Measurements from ENCODE around the gene TUBAL3.

TUBAL3 gene

DNA sequence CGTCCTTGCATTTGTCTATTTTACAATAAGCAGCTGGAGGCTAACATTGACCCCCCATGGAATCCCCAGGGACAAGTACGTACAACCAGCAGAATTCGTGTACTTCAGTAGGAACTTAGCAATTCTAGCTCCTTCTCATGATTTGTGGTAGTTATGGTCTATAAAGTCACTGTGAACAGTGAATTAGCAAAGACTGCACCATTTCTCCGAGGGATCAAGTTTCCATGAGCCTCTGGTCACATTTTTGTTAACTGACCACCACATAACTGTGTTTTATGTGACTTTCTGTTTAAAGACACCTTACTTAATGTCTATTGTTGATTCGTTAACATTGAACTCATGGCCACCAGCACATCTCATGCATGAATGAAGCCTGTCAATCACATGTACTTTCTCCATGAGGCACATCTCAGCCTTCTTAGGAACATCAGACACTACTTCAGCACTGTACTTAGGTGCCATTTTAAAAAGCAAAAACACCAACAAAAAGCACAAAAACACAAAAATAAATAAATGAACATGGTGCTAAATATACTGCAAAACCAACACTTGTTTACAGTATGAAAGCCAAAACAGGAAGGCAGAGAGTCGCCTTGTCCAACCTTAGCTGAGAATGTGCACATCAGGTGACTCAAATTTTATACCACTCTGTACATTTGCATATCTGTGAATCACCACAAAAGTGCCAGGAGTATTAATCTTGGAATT is 48.9 kb downstream of the TUBAL3 start:
- H3K4me1 ChIP-seq (ENCODE audit: control insufficient read depth, low read depth, low read length) = no peaks in the 10 kb centered on the region
- H3K27ac ChIP-seq (ENCODE audit: low read length) = no peak overlapping the region
- H3K36me3 ChIP-seq (ENCODE audit: control insufficient read depth, low read depth, low read length) = no peaks in the 10 kb centered on the region
- no peaks in the 10 kb centered on the region for H3K9me3 ChIP-seq (ENCODE audit: control insufficient read depth, low read depth, low read length)
- no peaks in the 10 kb centered on the region for H3K27me3 ChIP-seq (ENCODE audit: control insufficient read depth, insufficient read depth, low read length)
- no peak overlapping the region for H3K9ac ChIP-seq (ENCODE audit: low read length)
- H3K4me3 ChIP-seq (ENCODE audit: low read length) = no peak overlapping the region

DNA sequence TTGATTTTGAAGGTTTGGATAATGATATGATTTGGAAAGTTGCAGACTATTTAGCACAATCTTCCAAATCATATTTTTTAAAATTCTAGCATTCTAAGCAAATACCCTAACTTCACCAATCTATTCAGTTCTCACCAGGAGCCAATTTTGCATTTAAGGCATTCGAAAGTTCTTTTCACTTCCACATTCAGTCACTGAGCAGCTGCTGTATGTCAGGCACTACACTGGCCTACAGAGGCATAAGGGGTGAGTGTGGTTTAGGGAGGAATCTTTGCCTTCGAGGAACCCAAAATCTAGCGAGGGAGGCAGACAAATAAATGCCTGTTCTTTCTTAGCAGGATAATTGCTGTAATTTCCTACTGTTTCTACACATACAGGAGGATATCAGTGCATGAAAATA is 50.6 kb downstream of the TUBAL3 start:
- H3K4me1 ChIP-seq (ENCODE audit: control insufficient read depth, low read depth, low read length) = no peaks in the 10 kb centered on the region
- H3K27ac ChIP-seq (ENCODE audit: low read length) = no peak overlapping the region

DNA sequence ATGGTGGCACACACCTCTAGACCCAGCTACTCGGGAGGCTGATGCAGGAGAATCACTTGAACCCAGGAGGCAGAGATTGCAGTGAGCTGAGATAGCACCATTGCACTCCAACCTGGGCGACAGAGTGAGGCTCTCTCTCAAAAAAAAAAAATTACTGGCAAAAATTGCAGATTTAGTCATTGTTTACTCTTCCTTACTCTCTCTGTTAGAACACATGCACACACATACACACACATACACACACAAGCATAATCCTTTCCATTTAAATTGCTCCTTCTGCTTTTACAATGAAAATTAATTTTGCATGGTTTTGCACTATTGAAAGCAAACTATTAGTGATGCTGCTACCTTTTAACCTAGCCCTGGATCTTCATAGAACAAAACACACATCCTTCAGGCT is 55.3 kb downstream of the TUBAL3 start:
- Histone ChIP-seq H3K9me3 (ENCODE audit: control insufficient read depth, low read depth, low read length) (no peaks in the 10 kb centered on the region), H3K9ac (ENCODE audit: low read length) (no peak overlapping the region), H3K27me3 (ENCODE audit: control insufficient read depth, insufficient read depth, low read length) (no peaks in the 10 kb centered on the region), H3K4me3 (ENCODE audit: low read length) (no peak overlapping the region), H3K27ac (ENCODE audit: low read length) (no peak overlapping the region), H3K36me3 (ENCODE audit: control insufficient read depth, low read depth, low read length) (no peaks in the 10 kb centered on the region), H3K4me1 (ENCODE audit: control insufficient read depth, low read depth, low read length) (no peaks in the 10 kb centered on the region)

More for the DNA sequence above, 50.6 kb downstream of the TUBAL3 start:
- Histone ChIP-seq H3K4me3 (ENCODE audit: low read length) (no peak overlapping the region), H3K36me3 (ENCODE audit: control insufficient read depth, low read depth, low read length) (no peaks in the 10 kb centered on the region), H3K9me3 (ENCODE audit: control insufficient read depth, low read depth, low read length) (no peaks in the 10 kb centered on the region), H3K27me3 (ENCODE audit: control insufficient read depth, insufficient read depth, low read length) (no peaks in the 10 kb centered on the region), H3K9ac (ENCODE audit: low read length) (no peak overlapping the region)

DNA sequence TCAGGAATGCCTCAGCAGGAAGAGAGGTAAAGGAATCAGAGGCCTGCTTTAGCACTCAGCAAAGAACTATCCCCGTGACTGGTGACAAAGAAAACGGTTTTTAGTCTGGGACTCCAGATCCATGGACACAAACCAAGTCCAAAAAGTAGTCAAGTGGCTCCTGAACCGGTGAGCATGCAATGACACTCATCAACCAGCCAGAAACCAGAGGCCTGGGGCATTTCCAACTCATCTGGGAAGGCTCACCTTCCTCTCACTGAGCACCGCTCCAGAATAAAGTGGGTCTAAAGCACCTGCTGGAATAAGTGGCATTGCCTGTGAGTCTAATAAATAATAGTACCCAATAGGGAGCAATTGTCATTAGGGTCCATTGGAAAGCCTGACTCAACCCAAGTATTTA is 57.7 kb downstream of the TUBAL3 start:
- H3K27me3 ChIP-seq (ENCODE audit: control insufficient read depth, insufficient read depth, low read length) = no peaks in the 10 kb centered on the region
- no peak overlapping the region for H3K4me3 ChIP-seq (ENCODE audit: low read length)
- H3K27ac ChIP-seq (ENCODE audit: low read length) = no peak overlapping the region
- no peaks in the 10 kb centered on the region for H3K36me3 ChIP-seq (ENCODE audit: control insufficient read depth, low read depth, low read length)
- no peaks in the 10 kb centered on the region for H3K9me3 ChIP-seq (ENCODE audit: control insufficient read depth, low read depth, low read length)
- no peak overlapping the region for H3K9ac ChIP-seq (ENCODE audit: low read length)
- H3K4me1 ChIP-seq (ENCODE audit: control insufficient read depth, low read depth, low read length) = no peaks in the 10 kb centered on the region

DNA sequence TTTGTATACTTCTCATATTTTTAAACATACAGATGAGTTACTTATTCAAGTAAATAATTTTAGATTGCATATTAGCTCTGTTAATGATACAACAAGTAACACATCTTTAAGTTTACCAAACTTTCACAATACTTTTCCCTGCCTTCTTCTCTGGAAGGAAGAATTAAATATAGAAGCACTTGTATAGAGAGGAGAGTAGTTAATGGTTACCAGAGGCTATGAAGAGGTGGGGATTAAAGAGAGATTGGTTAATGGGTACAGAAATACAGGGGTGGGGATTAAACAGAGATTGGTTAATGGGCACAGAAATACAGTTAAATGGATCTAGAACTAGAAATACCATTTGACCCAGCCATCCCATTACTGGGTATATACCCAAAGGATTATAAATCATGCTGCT is 59.9 kb downstream of the TUBAL3 start:
- no peak overlapping the region for H3K9ac ChIP-seq (ENCODE audit: low read length)
- no peaks in the 10 kb centered on the region for H3K36me3 ChIP-seq (ENCODE audit: control insufficient read depth, low read depth, low read length)
- no peaks in the 10 kb centered on the region for H3K9me3 ChIP-seq (ENCODE audit: control insufficient read depth, low read depth, low read length)
- H3K27me3 ChIP-seq (ENCODE audit: control insufficient read depth, insufficient read depth, low read length) = no peaks in the 10 kb centered on the region
- no peak overlapping the region for H3K4me3 ChIP-seq (ENCODE audit: low read length)
- no peaks in the 10 kb centered on the region for H3K4me1 ChIP-seq (ENCODE audit: control insufficient read depth, low read depth, low read length)
- H3K27ac ChIP-seq (ENCODE audit: low read length) = no peak overlapping the region

DNA sequence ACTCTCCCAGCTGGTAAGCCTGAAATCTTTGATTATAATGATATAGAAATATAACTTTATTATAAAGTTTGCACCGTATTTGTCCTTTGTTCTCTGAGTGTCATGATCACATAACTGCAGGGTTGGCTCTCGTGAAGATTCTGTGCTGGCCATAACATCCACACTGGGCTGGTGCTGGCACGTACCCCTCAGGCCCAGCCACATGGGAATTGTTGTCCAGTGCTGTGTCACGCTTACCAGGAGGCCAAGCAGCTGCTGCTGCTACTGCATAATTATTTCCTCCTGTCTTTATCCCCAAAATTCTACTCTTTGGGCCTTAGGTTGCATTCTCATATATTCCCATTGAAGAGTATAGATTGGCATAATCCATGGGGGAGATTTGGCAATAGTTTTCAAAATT is 60.6 kb downstream of the TUBAL3 start:
- Histone ChIP-seq H3K36me3 (ENCODE audit: control insufficient read depth, low read depth, low read length) (no peaks in the 10 kb centered on the region), H3K4me1 (ENCODE audit: control insufficient read depth, low read depth, low read length) (no peaks in the 10 kb centered on the region), H3K9ac (ENCODE audit: low read length) (no peak overlapping the region), H3K4me3 (ENCODE audit: low read length) (no peak overlapping the region), H3K27ac (ENCODE audit: low read length) (no peak overlapping the region), H3K27me3 (ENCODE audit: control insufficient read depth, insufficient read depth, low read length) (no peaks in the 10 kb centered on the region), H3K9me3 (ENCODE audit: control insufficient read depth, low read depth, low read length) (no peaks in the 10 kb centered on the region)

DNA sequence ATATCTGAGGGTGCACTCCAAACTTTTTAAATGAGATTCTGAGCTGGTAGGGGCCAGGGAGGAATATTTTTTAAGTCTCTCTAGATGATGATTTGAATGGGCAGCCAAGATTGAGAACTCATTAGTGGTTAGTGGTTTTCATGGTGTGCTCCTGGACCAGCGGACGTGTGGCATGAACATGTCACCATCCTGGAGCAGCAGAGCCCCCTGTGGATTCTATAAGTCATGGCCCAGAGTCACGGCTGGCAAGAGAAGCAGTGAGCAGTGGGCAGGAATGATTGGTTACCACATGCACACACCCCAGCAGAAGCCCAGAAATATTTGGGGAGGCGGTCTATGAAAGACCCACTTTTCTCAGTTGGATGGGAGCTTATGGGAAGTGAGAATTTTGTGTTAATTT is 61.1 kb downstream of the TUBAL3 start:
- Histone ChIP-seq H3K4me3 (ENCODE audit: low read length) (no peak overlapping the region), H3K27ac (ENCODE audit: low read length) (no peak overlapping the region), H3K36me3 (ENCODE audit: control insufficient read depth, low read depth, low read length) (no peaks in the 10 kb centered on the region), H3K9me3 (ENCODE audit: control insufficient read depth, low read depth, low read length) (no peaks in the 10 kb centered on the region), H3K4me1 (ENCODE audit: control insufficient read depth, low read depth, low read length) (no peaks in the 10 kb centered on the region), H3K9ac (ENCODE audit: low read length) (no peak overlapping the region), H3K27me3 (ENCODE audit: control insufficient read depth, insufficient read depth, low read length) (no peaks in the 10 kb centered on the region)

All from iPS-18a (cell line).